Caco-2 (cell line): Measurements from ENCODE around the gene SLK. TPM values are rescaled to one million over a fixed set of nuclear protein-coding genes. Genes with fewer than 3 reads are reported as not detected.
A peak's percentile ranks its signal among the peaks of the same experiment; 100 is the strongest.

Experiments used
- BruUV-seq: library from RNA; stranded (reverse); fragments of 400-500 nt; replicated peaks from 2 replicates; lab custom pipeline; 2021; lab: Mats Ljungman, UMichigan
- CTCF ChIA-PET: fragments of 300-600 bp; sonication (Branson Sonifier 250); formaldehyde crosslinking; loops from one replicate; lab custom pipeline; 2022; ENCODE audit warnings: antibody characterized with exemption; lab: Charles Lee
- POLR2A ChIA-PET: fragments of 300-600 bp; sonication (Branson Sonifier 250); formaldehyde crosslinking; loops from one replicate; lab custom pipeline; 2022; ENCODE audit warnings: antibody characterized with exemption; lab: Charles Lee
- DNase-seq, 2 experiments: peaks; one replicate each; pipeline versions ENCODE4 v3.0.0 to v3.0.0-alpha.2; 2020 to 2022
- H3K27me3 ChIP-seq: replicated peaks from 2 replicates; pipeline ENCODE4 v1.6.0; 2011; ENCODE audit warnings: low read length; ENCODE audit not compliant: control insufficient read depth, insufficient read depth
- H3K36me3 ChIP-seq: 2 replicates; pipeline ENCODE4 v1.5.1; 2011; ENCODE audit warnings: low read length; ENCODE audit not compliant: control insufficient read depth, insufficient read depth
- H3K4me1 ChIP-seq: fragments of 250-450 bp; sonication (Bioruptor Pico); 2 replicates; pipeline ENCODE4 v1.5.1; 2020; ENCODE audit warnings: mild to moderate bottlenecking
- H3K4me3 ChIP-seq: 2 replicates; pipeline ENCODE4 v1.5.1; 2011; ENCODE audit warnings: low read depth, mild to moderate bottlenecking, control low read depth, low read length
- H3K9me3 ChIP-seq: fragments of 250-450 bp; sonication (Bioruptor Pico); 2 replicates; pipeline ENCODE4 v1.5.1; 2020; ENCODE audit warnings: mild to moderate bottlenecking, moderate library complexity
- H3K27ac Mint-ChIP-seq: one replicate; pipeline ENCODE4 v1.8.0; 2022; ENCODE audit warnings: mixed read lengths; ENCODE audit not compliant: unreplicated experiment
- H3K27me3 Mint-ChIP-seq: one replicate; pipeline ENCODE4 v1.8.0; 2022; ENCODE audit warnings: mixed read lengths; ENCODE audit not compliant: insufficient read depth, unreplicated experiment
- H3K36me3 Mint-ChIP-seq: one replicate; pipeline ENCODE4 v1.8.0; 2022; ENCODE audit warnings: mild to moderate bottlenecking, mixed read lengths; ENCODE audit not compliant: insufficient read depth, unreplicated experiment
- H3K4me1 Mint-ChIP-seq: one replicate; pipeline ENCODE4 v1.8.0; 2022; ENCODE audit warnings: low read depth, mixed read lengths; ENCODE audit not compliant: unreplicated experiment
- H3K4me3 Mint-ChIP-seq: one replicate; pipeline ENCODE4 v1.8.0; 2022; ENCODE audit warnings: mild to moderate bottlenecking, moderate library complexity, mixed read lengths; ENCODE audit not compliant: unreplicated experiment
- H3K9me3 Mint-ChIP-seq: one replicate; pipeline ENCODE4 v1.8.0; 2022; ENCODE audit warnings: mixed read lengths; ENCODE audit not compliant: unreplicated experiment
- intact Hi-C: fragments of 100-400 bp; cut with micrococcal nuclease; formaldehyde crosslinking; loops from one replicate; pipeline ENCODE4 v1.10.0; 2022; ENCODE audit not compliant: unreplicated experiment
- total RNA-seq: library from RNA; stranded (reverse); gene quantifications from 2 replicates; pipeline ENCODE4 v1.2.3, GENCODE V29; 2022
- TF ChIP-seq, protein P1 (sequence below), 2 experiments: fragments of 200-600 bp in 1 of 2; IDR thresholded peaks; 1 replicate in 1 of 2; 2 replicates in 1 of 2; pipeline versions ENCODE4 v1.5.1 to v1.8.0; 2011 to 2022; ENCODE audit warnings: antibody characterized with exemption in 1 of 2, control low read depth in 1 of 2, inconsistent platforms in 1 of 2, low read depth in 1 of 2, low read length in 1 of 2, mild to moderate bottlenecking in 1 of 2, moderate library complexity in 1 of 2; ENCODE audit not compliant: insufficient read depth in 1 of 2, severe bottlenecking in 1 of 2, unreplicated experiment in 1 of 2

The SLK gene
- total RNA-seq, 1 experiment from 2014 or later, result 39.5 TPM

DNA sequence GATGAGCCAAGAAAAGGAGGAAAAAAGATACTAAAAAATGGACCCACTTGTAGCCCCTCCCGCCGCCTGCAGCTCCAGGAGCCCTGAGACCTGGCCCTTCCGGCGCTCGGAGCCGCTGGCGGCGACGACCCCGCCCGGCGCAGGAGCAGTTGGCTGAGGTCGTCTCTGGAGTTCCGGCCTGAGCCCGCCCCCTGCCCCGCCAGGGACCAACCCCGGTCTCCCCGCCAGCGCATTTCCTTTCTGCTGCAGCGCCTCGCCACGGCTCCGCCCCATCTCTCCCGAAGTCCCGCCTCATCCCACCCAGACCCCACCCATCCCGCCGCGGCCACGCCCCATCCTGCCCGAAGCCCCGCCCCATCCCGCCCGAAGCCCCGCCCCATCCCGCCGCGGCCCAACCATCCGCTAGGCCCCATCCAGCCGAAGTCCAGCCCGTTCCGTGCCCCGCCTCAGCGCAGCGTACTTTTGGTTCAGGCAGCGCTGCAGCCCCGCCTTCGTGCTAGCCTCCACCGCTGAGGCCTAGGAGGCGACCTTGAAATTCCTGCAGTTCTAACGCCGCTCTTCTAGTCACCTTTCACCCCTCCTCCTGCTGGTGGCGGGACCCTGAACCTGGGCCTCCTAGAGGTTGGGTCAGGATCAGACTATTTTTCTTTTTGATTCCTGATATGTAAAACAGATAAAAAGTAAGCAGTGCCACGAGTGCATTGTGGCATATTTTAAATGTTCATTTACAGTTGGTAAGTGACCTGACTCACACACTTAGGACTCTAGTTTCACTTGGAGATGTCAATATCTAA is 48.7 kb upstream of the SLK start, which contains the start of gene STN1:
TSS of gene STN1 (minus strand) at position 132 of the 794 bp plus-strand sequence. CDS start 590 bp downstream, outside the sequence.
- no peaks in the 10 kb centered on the region for H3K27me3 Mint-ChIP-seq
- H3K36me3 Mint-ChIP-seq, result peaks cover 20% of the 10 kb centered on the region
- Histone ChIP-seq H3K36me3 (peaks cover 3% of the 10 kb centered on the region), H3K4me1 (peaks cover 21% of the 10 kb centered on the region), H3K27me3 (no peaks in the 10 kb centered on the region), H3K4me3 (peak within 1 kb of the TSS; percentile 64), H3K9me3 (peaks cover 11% of the 10 kb centered on the region)
- peak within 1 kb of the TSS; percentile 95 for H3K4me3 Mint-ChIP-seq
- ChIA-PET CTCF (interaction anchor here (0.7 kb wide), 1 partner anchor 44 kb away, joined by 4 read pairs; no protein-coding TSS in a partner anchor), POLR2A (interaction anchor here (0.6 to 1.0 kb wide), 4 partner anchors 8 to 47 kb away, joined by 3 to 4 read pairs (median 4); no protein-coding TSS in a partner anchor)
- TF ChIP-seq, protein P1, sequence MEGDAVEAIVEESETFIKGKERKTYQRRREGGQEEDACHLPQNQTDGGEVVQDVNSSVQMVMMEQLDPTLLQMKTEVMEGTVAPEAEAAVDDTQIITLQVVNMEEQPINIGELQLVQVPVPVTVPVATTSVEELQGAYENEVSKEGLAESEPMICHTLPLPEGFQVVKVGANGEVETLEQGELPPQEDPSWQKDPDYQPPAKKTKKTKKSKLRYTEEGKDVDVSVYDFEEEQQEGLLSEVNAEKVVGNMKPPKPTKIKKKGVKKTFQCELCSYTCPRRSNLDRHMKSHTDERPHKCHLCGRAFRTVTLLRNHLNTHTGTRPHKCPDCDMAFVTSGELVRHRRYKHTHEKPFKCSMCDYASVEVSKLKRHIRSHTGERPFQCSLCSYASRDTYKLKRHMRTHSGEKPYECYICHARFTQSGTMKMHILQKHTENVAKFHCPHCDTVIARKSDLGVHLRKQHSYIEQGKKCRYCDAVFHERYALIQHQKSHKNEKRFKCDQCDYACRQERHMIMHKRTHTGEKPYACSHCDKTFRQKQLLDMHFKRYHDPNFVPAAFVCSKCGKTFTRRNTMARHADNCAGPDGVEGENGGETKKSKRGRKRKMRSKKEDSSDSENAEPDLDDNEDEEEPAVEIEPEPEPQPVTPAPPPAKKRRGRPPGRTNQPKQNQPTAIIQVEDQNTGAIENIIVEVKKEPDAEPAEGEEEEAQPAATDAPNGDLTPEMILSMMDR (IDR thresholded peaks at IDR 0.05; ENCODE audit: insufficient read depth in 1 of 2, low read depth in 1 of 2, low read length in 1 of 2, severe bottlenecking in 1 of 2, unreplicated experiment in 1 of 2), result peak in 1 of 2 experiments; percentile 44
- peak within 1 kb of the TSS; percentile 94 for H3K27ac Mint-ChIP-seq
- intact Hi-C loops, result loop anchor here (1.0 to 2.0 kb wide), 3 partner anchors 8 to 49 kb away; partner anchors contain the start of gene SLK
- no peaks in the 10 kb centered on the region for H3K9me3 Mint-ChIP-seq
- no TSS peak for BruUV-seq
- no peaks in the 10 kb centered on the region for H3K4me1 Mint-ChIP-seq
- peak; percentile 98 for DNase-seq

DNA sequence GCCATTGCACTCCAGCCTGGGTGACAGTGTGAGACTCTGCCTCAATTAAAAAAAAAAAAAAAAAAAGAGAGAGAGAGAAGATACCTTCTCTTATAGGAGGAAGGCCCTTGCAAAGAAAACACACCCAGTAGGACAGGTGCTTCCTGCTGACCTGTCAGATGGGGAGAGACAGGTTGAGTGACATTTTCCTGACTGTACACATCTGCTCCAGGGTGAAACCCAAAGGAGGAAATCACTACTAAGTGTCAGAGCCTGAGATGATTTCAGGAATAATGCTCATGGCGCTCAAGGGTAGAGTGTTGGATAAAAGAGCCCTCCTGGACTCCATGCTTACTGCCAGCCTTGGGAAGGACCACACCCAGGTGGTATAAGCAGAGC is 47.3 kb upstream of the SLK start:
- peaks cover 9% of the 10 kb centered on the region for H3K9me3 ChIP-seq
- no peaks in the 10 kb centered on the region for H3K9me3 Mint-ChIP-seq
- H3K36me3 ChIP-seq, result peaks cover 3% of the 10 kb centered on the region
- ChIA-PET POLR2A (no interaction called here), CTCF (no interaction called here)
- no peak overlapping the region for H3K27ac Mint-ChIP-seq
- H3K27me3 ChIP-seq, result no peaks in the 10 kb centered on the region
- peaks cover 33% of the 10 kb centered on the region for H3K4me1 ChIP-seq
- no peak overlapping the region for H3K4me3 ChIP-seq
- H3K27me3 Mint-ChIP-seq, result no peaks in the 10 kb centered on the region
- H3K36me3 Mint-ChIP-seq, result peaks cover 20% of the 10 kb centered on the region
- no peaks in the 10 kb centered on the region for H3K4me1 Mint-ChIP-seq
- H3K4me3 Mint-ChIP-seq, result no peak overlapping the region
- intact Hi-C loops, result loop anchor here (2.0 kb wide), 1 partner anchor 47 kb away; the partner anchor contains the start of gene SLK
- no TSS peak for BruUV-seq
- DNase-seq, result no peak
- TF ChIP-seq, protein P1 (IDR thresholded peaks at IDR 0.05; ENCODE audit: insufficient read depth in 1 of 2, low read depth in 1 of 2, low read length in 1 of 2, severe bottlenecking in 1 of 2, unreplicated experiment in 1 of 2), result no peak

DNA sequence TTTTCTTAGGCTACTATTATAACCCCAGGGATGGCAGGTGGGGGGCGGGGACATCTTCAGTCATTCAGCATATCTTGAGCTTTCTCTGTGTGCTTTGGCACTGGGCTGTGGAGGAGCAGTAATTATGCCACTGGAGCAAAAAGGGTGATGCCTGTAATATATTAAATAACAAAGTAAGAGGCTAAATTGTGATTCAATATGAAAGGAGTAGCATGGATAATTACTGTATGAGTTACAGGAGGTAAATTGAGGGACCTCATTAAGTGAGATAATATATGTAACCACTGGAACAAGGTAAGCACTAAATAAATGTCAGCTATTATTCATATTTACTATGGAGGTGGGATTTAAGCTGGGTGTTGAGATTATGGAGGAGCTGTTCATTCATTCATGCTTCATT is 45.7 kb upstream of the SLK start:
- H3K4me1 Mint-ChIP-seq, result peaks cover 10% of the 10 kb centered on the region
- intact Hi-C loops, result no loop called here
- no TSS peak for BruUV-seq
- Histone ChIP-seq H3K9me3 (no peaks in the 10 kb centered on the region), H3K36me3 (no peaks in the 10 kb centered on the region), H3K27me3 (no peaks in the 10 kb centered on the region), H3K4me1 (peaks cover 47% of the 10 kb centered on the region), H3K4me3 (no peak overlapping the region)
- H3K27ac Mint-ChIP-seq, result no peak overlapping the region
- no peaks in the 10 kb centered on the region for H3K27me3 Mint-ChIP-seq
- no peak for DNase-seq
- no peaks in the 10 kb centered on the region for H3K9me3 Mint-ChIP-seq
- ChIA-PET POLR2A (no interaction called here), CTCF (interaction anchor here (1.4 to 1.5 kb wide), 2 partner anchors 31 to 33 kb away, joined by 5 to 6 read pairs; no protein-coding TSS in a partner anchor)
- peaks cover 15% of the 10 kb centered on the region for H3K36me3 Mint-ChIP-seq
- no peak overlapping the region for H3K4me3 Mint-ChIP-seq
- TF ChIP-seq, protein P1 (IDR thresholded peaks at IDR 0.05; ENCODE audit: insufficient read depth in 1 of 2, low read depth in 1 of 2, low read length in 1 of 2, severe bottlenecking in 1 of 2, unreplicated experiment in 1 of 2), result no peak
